RPMI7951 (cell line): ENCODE measurements around the gene C19orf25. TPM values are rescaled to one million over a fixed set of nuclear protein-coding genes. Genes with fewer than 3 reads are reported as not detected.

ENCODE experiments used
- DNase-seq: peaks from one replicate; pipeline ENCODE4 v3.0.0-alpha.2; 2012; ENCODE audit warnings: low read depth
- total RNA-seq: library from RNA; depleted of rRNA; stranded (reverse); fragments of >200 nt; shearing (Covaris generic); gene quantifications from 2 replicates; pipeline ENCODE4 v1.2.3, GENCODE V29; 2014

C19orf25 gene
- total RNA-seq, 1 experiment from 2014 or later = 25.2 TPM

DNA sequence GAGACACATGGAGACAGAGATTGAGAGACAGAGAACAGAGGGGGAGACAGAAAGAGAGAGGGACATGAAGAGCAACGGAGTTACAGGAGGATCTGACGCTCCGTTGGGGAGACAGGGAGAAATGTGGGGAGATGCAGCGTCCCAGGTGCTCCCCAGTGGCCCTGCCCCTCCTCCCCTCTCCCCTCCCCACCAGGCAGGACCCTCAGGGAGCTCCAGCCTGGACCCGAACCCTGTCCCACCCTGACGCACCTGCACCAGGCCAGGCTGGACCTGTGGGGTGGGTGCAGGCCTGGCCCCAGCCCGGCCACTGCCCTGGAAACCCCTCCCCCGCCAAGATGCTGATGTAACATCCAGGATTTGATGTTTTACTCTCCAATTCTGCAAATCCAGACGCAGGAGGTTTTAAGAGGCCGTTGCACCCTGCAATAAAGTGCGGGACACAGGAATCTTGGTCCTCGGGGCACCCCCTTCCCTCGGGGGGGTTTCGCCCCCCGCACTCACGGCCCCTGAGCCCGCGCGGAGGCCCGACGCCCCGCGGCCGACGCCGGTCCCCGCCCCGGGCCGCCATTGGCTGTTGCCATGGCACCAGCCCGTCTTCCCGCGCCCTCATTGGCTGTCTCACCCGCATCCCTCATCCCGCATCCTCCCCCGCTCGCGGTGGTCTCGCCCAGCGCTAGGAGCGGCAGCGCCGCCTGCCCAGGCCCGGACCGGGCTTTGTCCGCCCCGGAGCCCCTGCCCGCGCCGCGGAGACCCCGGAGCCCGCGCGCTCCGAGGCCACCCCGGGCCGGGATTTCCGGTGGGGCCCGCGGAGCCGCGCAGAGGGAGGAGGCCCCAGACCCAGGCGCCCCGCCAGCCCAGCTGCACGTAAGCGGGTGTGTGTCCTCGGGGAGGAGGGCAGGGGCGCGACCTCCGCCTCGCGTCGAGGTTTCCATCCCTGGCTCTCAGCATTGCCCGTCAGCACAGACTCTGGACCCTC lies 29.3 kb downstream of the C19orf25 start, which contains the start of gene APC2:
Gene APC2 (plus strand): TSS at position 655 of the 976 bp plus-strand sequence. CDS start 2,881 bp downstream, outside the sequence.
- DNase-seq = no peak

DNA sequence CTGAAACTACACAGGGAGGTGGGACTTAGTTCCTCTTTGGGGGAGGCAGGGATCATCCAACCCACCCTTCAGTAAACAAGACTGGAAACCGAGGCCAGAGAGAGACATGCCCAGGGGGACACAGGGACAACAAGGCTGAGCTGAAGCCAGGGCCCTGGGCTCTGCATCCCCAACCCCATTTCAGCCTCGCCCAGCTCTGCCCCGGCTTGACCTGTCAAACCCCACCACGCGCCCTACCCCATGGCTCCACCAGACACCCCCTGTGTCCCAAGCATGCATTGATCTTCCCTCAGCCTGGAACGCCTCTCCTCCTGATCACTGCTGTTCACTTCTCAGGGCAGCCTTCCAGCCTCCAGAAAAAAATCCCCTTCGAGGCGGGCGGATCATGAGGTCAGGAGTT lies 31.1 kb downstream of the C19orf25 start:
- no peak for DNase-seq

DNA sequence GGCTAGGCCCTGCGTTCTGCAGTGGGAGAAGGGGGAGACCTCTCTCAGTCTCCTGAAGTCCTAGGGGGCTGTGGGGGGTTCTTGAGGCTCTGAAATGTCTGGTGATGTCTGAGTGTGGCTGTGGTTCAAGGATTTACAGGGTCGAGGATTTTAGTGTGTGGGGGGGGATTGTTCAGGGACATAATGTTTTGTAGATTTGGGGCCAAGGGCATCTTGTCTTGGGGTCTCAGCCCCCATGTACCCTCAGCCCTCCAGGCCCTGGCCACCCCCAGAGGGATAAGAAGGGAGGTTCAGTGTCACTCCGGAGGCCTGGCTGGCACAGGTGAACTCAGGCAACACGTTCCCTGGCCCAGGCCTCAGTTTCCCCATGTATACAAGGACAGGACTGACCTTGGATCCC lies 31.5 kb downstream of the C19orf25 start:
- no peak for DNase-seq

DNA sequence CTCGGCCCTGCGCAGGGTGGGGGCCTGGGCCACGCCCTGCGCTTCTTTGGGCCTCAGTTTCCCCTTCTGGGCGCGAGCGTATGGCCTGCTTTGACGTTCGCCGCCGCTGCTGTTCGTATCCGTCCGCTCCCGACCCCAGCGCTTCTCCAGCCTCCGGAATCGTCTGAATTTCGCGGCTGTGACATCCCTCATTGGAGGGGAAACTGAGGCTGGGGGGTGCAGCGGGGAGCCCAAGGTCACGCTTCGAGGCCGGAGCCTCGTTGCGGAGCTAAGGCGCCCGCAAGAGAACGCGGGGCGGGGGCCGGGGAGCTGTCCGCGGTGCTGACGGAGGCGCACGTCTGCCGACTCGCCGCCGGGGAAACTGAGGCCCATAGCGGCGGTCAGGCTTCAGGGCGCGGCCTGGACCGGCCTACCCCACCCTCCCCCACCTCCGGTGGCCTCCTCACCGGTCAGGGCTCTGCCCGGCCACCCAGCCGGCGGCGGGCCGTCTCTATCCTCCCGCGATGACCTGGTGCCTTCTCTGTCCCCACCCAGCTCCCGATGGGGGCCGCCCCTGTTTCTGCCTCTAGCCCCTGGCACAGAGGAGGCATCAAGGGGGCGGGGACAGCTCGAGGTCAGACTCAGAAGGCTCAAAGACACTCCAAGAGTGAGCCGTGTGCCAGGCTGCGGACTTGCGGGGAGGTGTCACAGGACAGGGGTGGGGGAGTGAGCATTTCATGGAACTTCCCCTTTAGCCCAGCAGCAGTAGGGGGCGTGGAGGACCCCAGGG lies 32.1 kb downstream of the C19orf25 start:
- no peak for DNase-seq

DNA sequence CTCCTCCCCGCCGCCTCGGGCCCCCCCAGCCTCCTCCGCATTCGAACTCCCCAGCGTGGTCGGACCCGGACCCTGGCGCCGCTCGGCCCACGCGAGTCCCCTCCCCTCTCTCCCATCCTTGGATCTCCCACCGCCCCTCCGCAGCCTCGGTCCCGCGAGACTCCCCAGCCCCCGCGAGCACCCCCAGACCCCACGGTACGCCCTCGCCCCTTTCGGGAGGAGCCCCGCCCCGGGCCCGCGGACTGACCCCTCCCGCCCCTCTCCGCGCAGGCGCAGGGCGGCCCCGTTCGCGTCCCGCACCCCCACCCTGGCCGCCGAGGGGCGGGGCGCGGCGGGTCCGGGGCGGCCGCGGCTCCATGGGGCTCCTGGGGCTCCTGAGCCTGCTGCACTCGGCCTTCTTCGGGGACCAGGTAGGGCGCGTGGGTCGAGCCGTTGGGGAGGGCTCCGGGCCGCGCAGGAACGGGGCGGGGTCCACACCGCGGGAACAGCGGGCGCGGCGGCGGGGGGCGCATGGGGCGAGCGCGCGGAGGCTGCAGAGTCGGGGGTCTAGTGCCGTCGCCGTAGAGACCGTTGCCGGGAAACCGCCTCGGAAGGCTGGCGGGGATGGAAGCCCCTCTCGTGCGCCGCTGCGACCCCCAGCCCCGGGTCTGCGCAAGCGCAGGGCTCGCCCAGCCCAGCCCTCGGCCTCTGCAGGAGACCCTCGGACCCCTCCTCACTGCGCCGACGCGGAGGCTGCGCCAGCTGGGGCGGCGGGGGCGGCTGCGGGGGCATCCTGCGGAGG lies 32.9 kb downstream of the C19orf25 start:
- no peak for DNase-seq

DNA sequence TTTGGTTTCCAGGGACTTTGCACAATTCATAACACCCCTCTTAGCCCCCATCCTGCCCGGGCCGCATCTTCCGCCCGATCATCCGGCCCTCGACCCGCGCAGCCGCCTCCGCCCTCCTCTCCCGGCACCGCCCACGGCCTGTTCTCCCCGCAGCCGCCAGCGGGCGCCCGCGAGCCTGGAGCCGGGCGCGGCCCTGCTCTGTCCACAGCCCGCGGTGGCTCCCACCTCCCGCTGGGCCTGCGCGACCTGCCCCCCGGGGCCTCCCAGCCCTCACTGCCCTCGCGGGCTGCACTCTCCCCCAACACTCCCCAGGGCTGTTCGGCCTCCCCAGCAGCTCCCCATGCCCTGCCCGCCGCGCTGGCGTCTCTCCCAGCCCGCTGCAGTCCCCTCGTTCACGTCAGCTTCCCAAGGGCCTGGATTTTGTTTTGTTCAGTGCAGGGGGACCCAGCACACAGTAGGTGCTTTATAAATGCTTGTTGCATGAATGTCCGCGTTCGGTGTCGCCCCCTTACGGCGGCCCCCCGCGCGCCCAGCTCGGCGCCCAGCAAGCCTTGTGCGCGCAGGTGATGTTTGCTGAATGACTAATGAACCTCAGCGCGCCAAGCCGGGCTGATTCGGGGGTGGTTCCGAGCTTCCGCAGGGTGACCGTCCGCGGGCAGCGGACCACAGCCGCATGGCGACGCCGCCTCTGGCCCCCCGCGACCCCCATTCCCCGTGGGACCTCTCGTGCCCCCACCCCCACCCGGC lies 33.7 kb downstream of the C19orf25 start:
- peak; percentile 46 for DNase-seq

DNA sequence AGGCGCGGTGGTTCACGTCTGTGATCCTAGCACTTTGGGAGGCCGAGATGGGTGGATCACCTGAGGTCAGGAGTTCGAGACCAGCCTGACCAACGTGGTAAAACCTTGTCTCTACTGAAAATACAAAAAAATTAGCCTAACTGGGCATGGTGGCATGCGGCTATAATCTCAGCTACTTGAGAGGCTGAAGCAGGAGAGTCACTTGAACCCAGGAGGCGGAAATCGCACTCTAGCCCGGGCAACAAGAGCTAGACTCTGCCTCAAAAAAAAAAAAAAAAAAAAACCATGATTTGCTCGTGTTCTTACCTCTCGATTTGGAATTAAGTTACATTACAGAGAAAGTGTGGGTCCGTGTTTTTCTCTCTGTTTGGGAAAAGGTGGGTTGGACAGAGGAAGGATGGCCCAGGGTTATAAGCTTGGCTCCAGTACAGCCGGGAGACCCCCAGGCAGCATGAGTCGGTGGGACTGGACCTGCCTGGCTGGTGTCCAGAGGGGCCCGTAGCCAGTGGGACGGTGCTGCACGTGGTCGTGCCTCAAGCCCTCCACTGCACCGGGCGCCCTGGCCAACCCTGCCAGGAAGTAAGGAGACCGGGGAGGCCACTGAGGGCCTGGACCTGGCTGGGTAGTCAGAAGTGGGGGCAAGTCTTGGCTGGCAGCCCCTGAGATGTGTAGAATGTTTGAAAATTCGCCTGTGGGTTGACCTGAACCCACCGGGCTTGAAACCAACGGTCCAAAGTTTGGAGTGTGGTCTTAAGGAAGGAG lies 37.2 kb downstream of the C19orf25 start:
- no peak for DNase-seq

DNA sequence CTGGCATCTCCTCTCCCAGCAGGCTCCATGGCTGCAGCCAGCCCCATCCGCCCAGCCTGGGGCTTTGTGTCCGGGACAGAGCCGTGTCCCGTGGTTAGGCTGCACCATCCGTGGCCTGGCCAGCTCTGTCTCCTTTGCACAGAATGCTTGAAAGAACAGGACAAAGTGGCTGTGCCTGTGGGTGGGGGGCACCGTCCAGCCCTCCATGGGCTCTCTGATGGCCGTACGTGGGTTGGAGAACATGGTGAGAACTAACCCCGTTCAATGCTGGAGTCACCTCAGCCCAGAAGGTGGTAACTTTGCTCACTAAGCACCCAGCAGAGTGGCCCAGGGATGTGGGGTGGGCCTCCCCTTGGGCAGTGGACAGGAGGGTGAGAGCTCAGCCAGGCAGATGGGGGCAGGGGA lies 38.0 kb downstream of the C19orf25 start:
- no peak for DNase-seq

DNA sequence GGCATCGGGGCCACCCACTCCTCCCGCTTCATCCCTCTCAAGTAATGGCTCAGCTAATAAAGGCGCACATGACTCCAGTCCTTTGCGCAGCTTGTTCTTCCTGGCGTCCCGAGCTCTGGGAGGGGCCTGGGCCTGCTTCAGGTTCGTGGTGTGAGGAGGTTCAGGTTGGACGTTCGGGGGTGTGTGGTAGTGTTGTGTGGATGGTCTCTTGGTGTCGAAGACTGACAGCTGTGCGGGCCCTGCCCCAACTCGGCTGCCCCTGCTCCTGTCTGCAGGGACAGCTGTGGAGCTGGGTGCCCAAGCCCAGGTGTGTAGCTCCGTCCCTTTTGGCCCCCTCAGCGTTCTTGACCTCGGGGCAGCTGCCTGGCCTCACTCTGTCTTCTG lies 38.6 kb downstream of the C19orf25 start:
- no peak for DNase-seq

DNA sequence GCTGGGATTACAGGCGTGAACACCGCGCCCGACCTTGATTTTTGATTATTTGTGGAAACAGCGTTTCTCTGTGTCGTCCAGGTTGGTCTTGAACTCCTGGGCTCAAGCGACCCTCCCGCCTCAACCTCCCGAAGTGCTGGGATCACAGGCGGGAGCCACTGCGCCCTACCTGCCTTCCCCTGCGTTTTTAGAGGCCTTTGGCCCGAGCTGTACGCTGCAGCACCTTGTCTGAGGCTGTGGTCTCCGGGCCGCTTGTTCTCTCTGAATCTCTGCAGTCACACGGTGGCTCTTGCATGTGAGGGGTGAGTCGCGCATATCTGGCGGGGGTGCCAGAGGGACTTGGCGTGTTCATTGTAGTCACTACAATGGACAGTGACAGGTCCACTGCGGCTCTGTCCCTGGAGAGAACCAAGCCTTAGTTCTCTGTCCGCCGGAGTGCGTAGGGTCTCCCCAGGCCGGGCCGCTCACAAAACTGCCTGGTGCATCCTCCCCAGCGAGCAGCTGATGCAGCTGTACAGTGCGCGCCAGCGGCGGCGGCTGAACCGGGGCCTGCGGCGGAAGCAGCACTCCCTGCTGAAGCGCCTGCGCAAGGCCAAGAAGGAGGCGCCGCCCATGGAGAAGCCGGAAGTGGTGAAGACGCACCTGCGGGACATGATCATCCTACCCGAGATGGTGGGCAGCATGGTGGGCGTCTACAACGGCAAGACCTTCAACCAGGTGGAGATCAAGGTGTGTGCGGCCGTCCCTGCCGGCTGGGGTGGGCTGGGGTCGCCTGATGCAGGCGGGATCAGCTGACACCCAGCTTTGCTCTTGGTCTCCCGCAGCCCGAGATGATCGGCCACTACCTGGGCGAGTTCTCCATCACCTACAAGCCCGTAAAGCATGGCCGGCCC lies 39.2 kb downstream of the C19orf25 start:
- DNase-seq = peak; percentile 28

DNA sequence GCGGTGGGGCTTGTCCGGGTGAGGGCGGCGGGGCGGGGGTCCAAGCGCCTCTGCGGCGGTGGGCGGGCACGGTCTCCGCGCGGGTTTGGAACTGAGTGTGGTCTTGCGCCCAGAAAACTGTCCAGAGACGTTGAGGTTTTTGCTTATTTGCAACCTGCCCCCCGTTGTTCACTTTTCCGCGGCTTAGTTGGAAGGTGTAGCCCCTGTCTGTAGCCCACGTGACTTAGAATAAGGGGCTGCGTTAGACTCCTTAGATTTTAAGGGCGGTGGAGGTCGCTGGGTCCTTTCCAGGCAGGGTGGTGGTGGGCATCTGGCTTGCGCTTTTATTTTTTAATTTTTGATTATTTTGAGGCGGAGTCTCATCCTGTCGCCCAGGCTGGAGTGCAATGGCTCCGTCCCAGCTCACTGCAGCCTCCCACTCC lies 40.1 kb downstream of the C19orf25 start:
- DNase-seq = no peak

DNA sequence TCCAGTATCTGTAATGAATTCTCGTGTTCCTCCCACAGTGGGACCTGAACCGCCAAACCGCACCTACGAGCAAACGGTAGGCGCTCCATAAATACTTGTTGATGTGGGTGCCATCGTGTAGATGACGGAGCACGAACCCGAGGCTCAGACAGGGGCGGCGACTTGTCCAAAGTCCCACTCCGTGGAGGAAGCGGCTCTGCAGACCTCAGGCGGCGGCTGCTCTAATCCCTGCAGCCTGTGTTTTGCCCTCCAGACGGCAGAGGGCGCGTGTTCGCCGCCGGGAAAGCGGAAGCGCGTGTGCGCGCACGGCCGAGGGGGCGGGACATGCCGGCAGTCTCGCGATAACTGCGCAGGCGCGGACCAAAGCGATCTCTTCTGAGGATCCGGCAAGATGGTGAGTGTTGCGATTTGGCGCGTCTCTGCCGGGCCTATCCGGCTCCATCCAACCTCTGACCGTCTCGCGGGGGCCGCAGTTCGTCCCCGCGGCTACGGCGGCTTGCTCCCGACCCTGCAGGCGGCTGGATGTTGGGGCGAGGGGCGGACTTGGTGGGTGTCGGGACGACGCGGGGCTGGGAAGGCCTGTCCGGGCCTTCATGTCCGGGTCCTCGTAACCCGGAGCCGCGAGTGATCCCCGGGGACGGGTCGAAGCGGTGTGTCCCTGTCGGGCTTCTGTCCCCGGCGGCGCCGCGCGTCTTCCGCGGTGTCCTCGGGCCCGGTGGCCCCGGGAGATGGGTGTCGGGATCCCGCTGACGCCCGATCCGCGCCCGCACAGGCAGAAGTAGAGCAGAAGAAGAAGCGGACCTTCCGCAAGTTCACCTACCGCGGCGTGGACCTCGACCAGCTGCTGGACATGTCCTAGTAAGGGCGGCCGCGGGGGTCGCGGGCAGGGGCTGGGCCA lies 40.7 kb downstream of the C19orf25 start, which contains the start of gene RPS15:
Gene RPS15 (plus strand): TSS at position 362 of the 898 bp plus-strand sequence. CDS start 30 bp downstream, at position 392.
- peak; percentile 88 for DNase-seq

DNA sequence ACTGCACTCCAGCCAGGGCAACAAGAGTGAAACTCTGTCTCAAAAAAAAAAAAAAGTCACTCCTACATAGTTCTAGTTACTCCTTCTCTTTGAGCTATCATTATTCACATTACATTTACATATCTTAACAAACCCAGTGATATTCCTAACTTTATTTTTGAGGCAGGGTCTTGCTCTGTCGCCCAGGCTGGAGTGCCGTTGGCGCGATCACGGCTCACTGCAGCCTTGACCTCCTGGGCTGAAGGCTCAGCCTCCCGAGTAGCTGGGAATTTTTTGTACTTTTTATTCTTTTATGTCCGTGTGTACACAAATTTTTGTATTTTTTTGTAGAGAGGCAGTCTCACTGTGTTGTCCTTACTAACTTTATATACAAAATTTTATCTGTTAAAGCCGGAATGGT lies 41.4 kb downstream of the C19orf25 start:
- DNase-seq = no peak

DNA sequence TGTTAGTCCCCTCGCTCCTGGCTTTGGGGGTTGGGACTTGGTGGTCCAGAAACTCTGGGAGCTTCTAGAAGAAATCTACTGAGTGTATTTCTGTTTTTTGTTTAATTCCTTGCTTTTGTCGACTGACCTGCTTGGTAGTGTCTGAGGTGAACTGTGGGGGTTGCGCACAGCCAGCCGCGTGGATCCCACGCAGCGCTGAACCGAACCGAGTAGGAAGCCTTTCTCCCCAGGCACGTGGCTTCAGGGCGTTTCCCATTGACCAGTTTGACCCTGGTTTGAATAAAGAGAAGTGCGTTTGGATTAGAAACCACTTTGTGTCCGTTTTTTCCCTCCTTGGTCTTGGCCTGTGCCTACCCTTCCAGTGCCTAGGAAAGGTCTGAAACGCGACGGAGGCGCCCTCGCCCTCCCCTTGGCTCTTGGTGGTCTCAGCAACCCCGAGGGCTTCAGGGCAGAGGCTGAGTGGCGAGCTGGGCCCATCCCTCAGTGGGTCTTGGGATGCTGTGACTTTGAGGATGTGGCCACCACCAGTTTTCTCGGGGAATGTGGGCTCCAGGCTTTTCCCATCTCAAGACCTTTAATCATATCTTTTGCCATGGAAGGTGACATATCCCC lies 43.5 kb downstream of the C19orf25 start:
- no peak for DNase-seq

DNA sequence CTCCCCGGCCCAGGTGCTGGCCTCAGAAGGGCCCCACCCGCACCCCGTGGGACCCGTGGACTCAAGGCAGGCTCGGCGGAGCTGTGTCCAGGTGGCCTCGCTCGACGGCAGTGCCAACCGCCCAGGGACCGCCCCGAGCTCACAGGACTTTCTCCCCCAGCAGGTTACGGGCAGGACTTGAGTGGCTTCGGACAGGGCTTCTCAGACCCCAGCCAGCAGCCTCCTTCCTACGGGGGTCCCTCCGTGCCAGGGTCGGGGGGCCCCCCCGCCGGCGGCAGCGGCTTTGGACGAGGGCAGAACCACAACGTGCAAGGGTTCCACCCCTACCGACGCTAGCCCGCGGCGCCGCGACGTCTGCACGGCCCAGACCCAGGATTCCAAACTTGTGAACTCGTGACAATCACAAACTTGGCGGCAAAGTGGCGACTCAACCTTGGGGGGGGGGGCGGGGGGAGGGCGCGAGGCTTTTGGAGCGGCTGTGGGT lies 44.4 kb downstream of the C19orf25 start:
- no peak for DNase-seq

DNA sequence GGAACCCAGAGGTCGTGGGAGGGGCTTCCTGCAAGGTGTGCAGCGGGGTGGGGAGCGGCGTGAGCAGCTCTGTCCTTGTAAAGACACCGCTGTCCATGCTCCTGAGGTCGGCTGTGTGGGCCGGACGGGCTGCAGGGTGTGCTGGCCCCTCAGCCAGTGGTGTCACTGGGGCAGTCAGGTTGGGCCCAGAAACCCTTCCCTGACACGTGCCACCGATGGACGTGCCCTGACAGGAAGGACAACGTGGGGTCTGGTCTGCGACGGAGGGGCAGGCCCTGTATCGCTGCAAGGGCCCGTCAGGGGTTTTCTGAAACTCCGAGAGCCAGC lies 45.0 kb downstream of the C19orf25 start:
- no peak for DNase-seq
